Measurements from ENCODE around the gene MASP2.
"Not testable (repeated sequence)": the region's sequence is repeated elsewhere in the genome, so short reads cannot be mapped to it uniquely, and the experiment has no call there.

The MASP2 gene

DNA sequence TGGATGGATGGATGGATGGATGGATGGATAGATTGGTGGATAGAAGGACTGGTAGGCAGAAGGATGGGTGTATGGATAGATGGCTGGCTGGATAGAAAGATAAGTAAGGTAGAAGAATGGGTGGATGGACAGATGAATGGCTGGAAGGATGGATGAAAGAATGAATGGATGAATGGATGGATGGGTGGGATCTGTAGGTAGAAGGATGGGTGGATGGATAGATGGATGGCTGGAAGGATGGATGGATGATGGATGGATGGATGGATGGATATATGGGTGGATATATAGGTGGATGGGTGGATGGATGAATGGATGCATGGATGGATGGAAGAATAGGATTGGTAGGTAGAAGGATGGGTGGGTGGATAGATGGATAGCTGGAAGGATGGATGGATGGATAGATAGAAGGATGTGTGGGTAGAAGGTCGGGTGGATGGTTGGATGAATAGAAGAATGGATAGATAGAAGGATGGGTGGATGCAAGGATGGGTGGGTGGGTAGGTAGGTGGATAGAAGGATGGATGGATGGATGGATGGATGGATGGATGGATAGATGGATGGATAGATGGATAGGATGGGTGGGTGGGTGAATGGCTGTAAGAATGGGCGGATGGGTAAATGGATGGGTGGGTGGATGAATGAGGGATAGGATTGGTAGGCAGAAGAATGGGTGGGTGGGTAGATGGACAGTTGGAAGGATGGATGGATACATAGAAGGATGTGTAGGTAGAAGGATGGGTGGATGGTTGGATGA, 7.5 kb downstream of the MASP2 start:
- H3K36me3 ChIP-seq (ENCODE audit: control insufficient read depth, insufficient read depth, low read length) = no peaks in the 10 kb centered on the region
- no peak overlapping the region for H3K27ac ChIP-seq (ENCODE audit: insufficient read depth, low read length, poor library complexity, severe bottlenecking)
- no peaks in the 10 kb centered on the region for H3K9me3 ChIP-seq (ENCODE audit: control insufficient read depth, low read length)
- H3K27me3 ChIP-seq (replicated peaks; ENCODE audit: control insufficient read depth, insufficient read depth, low read length, poor library complexity, severe bottlenecking) = no peaks in the 10 kb centered on the region
- no peak overlapping the region for H3K4me3 ChIP-seq (ENCODE audit: insufficient read depth, low read depth, low read length, poor library complexity, severe bottlenecking)
- no peaks in the 10 kb centered on the region for H3K4me1 ChIP-seq (ENCODE audit: control insufficient read depth, insufficient read depth, low read length, poor library complexity, severe bottlenecking)
- no peak for DNase-seq

DNA sequence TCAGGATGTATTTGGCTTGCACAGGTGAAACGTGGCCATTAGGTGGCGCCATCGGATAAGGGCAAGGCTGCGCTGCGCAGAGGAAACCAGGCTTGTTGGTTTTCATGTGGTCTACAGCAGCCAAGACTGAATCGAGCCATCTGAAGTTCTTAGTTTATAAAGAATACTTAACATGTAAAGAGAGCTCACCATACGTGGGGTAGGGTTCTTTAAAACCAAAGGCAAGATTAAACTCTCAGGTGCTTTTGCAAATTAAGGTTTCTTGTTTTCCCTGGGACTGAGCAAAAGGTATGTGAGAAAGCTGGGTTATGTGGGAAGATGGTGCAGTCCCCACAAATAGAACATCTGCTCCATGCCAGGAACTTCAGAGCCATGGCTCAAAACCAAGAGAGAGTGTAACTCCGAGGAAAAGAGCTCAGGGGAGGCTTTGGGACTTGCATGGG, 9.3 kb downstream of the MASP2 start:
- H3K27ac ChIP-seq (ENCODE audit: insufficient read depth, low read length, poor library complexity, severe bottlenecking) = no peak overlapping the region
- peak; percentile 65 to 81 (median 73) for DNase-seq
- H3K27me3 ChIP-seq (replicated peaks; ENCODE audit: control insufficient read depth, insufficient read depth, low read length, poor library complexity, severe bottlenecking) = no peaks in the 10 kb centered on the region
- H3K4me1 ChIP-seq (ENCODE audit: control insufficient read depth, insufficient read depth, low read length, poor library complexity, severe bottlenecking) = no peaks in the 10 kb centered on the region
- no peaks in the 10 kb centered on the region for H3K36me3 ChIP-seq (ENCODE audit: control insufficient read depth, insufficient read depth, low read length)
- no peak overlapping the region for H3K4me3 ChIP-seq (ENCODE audit: insufficient read depth, low read depth, low read length, poor library complexity, severe bottlenecking)
- H3K9me3 ChIP-seq (ENCODE audit: control insufficient read depth, low read length) = no peaks in the 10 kb centered on the region

DNA sequence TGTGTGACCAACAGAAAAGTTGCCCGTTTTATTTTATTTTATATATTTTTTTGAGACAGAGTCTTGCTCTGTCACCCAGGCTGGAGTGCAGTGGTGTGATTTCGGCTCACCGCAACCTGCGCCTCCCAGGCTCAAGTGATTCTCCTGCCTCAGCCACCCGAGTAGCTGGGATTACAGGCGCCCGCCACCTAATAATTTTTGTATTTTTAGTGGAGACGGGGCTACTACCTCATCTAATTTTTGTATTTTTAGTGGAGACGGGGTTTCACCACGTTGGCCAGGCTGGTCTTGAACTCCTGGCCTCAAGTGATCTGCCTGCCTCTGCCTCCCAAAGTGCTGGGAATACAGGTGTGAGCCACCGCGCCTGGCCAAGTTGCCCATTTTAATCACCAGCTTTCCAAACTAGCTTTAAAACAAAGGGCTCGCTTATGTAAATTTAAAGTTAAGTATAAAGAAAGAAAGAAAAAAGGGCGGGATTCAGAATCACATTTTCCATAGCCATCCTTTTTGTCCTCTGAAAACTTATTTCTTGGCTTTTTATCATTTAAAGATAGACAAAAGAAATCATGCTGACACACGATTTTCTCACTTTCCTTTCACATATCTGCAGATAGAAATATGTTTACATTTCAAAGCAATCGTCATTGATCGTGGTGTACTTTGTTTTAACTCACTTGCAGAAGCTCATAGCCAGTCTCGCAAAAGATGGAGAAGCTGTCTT, 9.9 kb downstream of the MASP2 start:
- not testable (repeated sequence) for H3K36me3 ChIP-seq (ENCODE audit: control insufficient read depth, insufficient read depth, low read length); H3K4me1 ChIP-seq (ENCODE audit: control insufficient read depth, insufficient read depth, low read length, poor library complexity, severe bottlenecking); H3K9me3 ChIP-seq (ENCODE audit: control insufficient read depth, low read length); DNase-seq; H3K4me3 ChIP-seq (ENCODE audit: insufficient read depth, low read depth, low read length, poor library complexity, severe bottlenecking); H3K27ac ChIP-seq (ENCODE audit: insufficient read depth, low read length, poor library complexity, severe bottlenecking); H3K27me3 ChIP-seq (replicated peaks; ENCODE audit: control insufficient read depth, insufficient read depth, low read length, poor library complexity, severe bottlenecking)

DNA sequence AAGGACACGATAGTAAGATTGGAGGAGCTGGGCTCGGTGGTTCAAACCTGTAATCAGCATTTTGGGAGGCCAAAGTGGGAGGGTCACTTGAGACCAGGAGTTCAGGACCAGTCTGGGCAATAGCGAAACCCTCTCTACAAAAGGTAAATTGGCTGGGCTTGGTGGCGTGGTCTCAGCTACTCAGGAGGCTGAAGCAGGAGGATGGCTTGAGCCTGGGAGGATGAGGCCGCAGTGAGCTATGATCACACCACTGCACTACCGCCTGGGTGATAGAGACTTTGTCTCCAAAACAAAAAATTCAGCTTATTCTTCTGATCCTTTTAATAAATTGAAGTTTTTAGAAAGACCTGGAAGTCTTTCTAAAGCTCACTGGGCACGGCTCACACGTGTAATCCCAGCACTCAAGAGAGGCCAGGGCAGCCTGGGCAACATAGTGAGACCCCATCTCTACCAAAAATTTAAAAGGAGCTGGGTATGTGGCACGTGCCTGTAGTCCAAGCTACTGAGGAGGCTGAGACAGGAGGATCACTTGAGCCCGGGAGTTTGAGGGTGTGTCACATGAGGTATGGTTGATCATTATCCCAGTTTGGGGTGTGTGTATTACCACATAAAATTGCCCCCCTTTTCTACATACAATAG, 15.3 kb downstream of the MASP2 start:
- H3K9me3 ChIP-seq (ENCODE audit: control insufficient read depth, low read length) = no peaks in the 10 kb centered on the region
- peaks cover 3% of the 10 kb centered on the region for H3K36me3 ChIP-seq (ENCODE audit: control insufficient read depth, insufficient read depth, low read length)
- no peaks in the 10 kb centered on the region for H3K27me3 ChIP-seq (replicated peaks; ENCODE audit: control insufficient read depth, insufficient read depth, low read length, poor library complexity, severe bottlenecking)
- H3K4me1 ChIP-seq (ENCODE audit: control insufficient read depth, insufficient read depth, low read length, poor library complexity, severe bottlenecking) = no peaks in the 10 kb centered on the region
- H3K4me3 ChIP-seq (ENCODE audit: insufficient read depth, low read depth, low read length, poor library complexity, severe bottlenecking) = no peak overlapping the region
- DNase-seq = no peak
- H3K27ac ChIP-seq (ENCODE audit: insufficient read depth, low read length, poor library complexity, severe bottlenecking) = no peak overlapping the region

- H3K4me3 ChIP-seq (ENCODE audit: insufficient read depth, low read depth, low read length, poor library complexity, severe bottlenecking) = no peak overlapping the region
- H3K9me3 ChIP-seq (ENCODE audit: control insufficient read depth, low read length) = no peaks in the 10 kb centered on the region
- no peak overlapping the region for H3K27ac ChIP-seq (ENCODE audit: insufficient read depth, low read length, poor library complexity, severe bottlenecking)
- H3K4me1 ChIP-seq (ENCODE audit: control insufficient read depth, insufficient read depth, low read length, poor library complexity, severe bottlenecking) = no peaks in the 10 kb centered on the region
- no peak for DNase-seq
- H3K36me3 ChIP-seq (ENCODE audit: control insufficient read depth, insufficient read depth, low read length) = peaks cover 7% of the 10 kb centered on the region
- no peaks in the 10 kb centered on the region for H3K27me3 ChIP-seq (replicated peaks; ENCODE audit: control insufficient read depth, insufficient read depth, low read length, poor library complexity, severe bottlenecking)
These were observed 16.2 kb downstream of the MASP2 start for GRCh38 chr1:11030865-11031264.

DNA sequence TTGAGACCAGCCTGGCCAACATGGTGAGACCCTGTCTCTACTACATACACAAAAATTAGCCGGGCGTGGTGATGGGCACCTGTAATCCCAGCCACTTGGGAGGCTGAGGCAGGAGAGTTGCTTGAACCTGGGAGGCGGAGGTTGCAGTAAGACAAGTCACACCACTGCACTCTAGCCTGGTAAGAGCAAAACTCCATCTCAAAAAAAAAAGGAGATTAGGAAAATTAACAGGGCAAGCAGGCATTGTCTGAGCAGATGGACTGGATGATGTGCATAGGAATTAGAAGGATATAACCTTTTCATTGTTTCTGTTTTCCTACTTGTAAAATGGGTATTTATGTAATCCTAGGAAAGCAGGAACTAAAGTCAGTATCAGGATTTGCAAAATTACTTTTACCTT, 19.0 kb downstream of the MASP2 start:
- no peak overlapping the region for H3K27ac ChIP-seq (ENCODE audit: insufficient read depth, low read length, poor library complexity, severe bottlenecking)
- no peaks in the 10 kb centered on the region for H3K27me3 ChIP-seq (replicated peaks; ENCODE audit: control insufficient read depth, insufficient read depth, low read length, poor library complexity, severe bottlenecking)
- H3K4me1 ChIP-seq (ENCODE audit: control insufficient read depth, insufficient read depth, low read length, poor library complexity, severe bottlenecking) = no peaks in the 10 kb centered on the region
- H3K9me3 ChIP-seq (ENCODE audit: control insufficient read depth, low read length) = no peaks in the 10 kb centered on the region
- peaks cover 27% of the 10 kb centered on the region for H3K36me3 ChIP-seq (ENCODE audit: control insufficient read depth, insufficient read depth, low read length)
- DNase-seq = no peak
- H3K4me3 ChIP-seq (ENCODE audit: insufficient read depth, low read depth, low read length, poor library complexity, severe bottlenecking) = no peak overlapping the region

- Histone ChIP-seq H3K4me3 (ENCODE audit: insufficient read depth, low read depth, low read length, poor library complexity, severe bottlenecking) (no peak overlapping the region), H3K9me3 (ENCODE audit: control insufficient read depth, low read length) (no peaks in the 10 kb centered on the region), H3K36me3 (ENCODE audit: control insufficient read depth, insufficient read depth, low read length) (peaks cover 30% of the 10 kb centered on the region), H3K27me3 (replicated peaks; ENCODE audit: control insufficient read depth, insufficient read depth, low read length, poor library complexity, severe bottlenecking) (no peaks in the 10 kb centered on the region), H3K4me1 (ENCODE audit: control insufficient read depth, insufficient read depth, low read length, poor library complexity, severe bottlenecking) (no peaks in the 10 kb centered on the region), H3K27ac (ENCODE audit: insufficient read depth, low read length, poor library complexity, severe bottlenecking) (no peak overlapping the region)
- no peak for DNase-seq
These were observed 19.7 kb downstream of the MASP2 start for GRCh38 chr1:11027316-11027715.

DNA sequence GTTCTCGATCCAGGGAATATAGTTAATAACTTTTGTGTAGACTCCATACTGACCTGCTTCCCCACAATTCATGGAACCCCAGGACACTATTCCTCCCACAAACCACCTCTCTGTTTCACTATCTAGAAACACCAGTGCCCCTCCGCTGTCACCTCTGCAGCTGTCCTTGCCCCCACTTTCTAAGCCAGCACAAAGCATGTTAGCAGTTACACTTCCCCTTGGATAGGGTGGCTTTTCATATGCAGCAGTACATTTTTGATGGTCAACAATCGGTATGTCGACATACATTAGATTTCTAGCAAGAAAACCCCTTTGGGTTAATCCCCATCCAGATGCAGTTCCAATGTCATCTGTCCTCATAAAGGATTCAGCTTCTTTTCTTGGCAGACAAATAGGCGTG, 20.1 kb downstream of the MASP2 start:
- Histone ChIP-seq H3K27ac (ENCODE audit: insufficient read depth, low read length, poor library complexity, severe bottlenecking) (no peak overlapping the region), H3K9me3 (ENCODE audit: control insufficient read depth, low read length) (no peaks in the 10 kb centered on the region), H3K4me1 (ENCODE audit: control insufficient read depth, insufficient read depth, low read length, poor library complexity, severe bottlenecking) (no peaks in the 10 kb centered on the region), H3K27me3 (replicated peaks; ENCODE audit: control insufficient read depth, insufficient read depth, low read length, poor library complexity, severe bottlenecking) (no peaks in the 10 kb centered on the region), H3K4me3 (ENCODE audit: insufficient read depth, low read depth, low read length, poor library complexity, severe bottlenecking) (no peak overlapping the region), H3K36me3 (ENCODE audit: control insufficient read depth, insufficient read depth, low read length) (peaks cover 35% of the 10 kb centered on the region)
- DNase-seq = no peak

GRCh38 chr1:11026052-11026451, 21.0 kb downstream of the MASP2 start:
- Histone ChIP-seq H3K9me3 (ENCODE audit: control insufficient read depth, low read length) (no peaks in the 10 kb centered on the region), H3K4me3 (ENCODE audit: insufficient read depth, low read depth, low read length, poor library complexity, severe bottlenecking) (no peak overlapping the region), H3K4me1 (ENCODE audit: control insufficient read depth, insufficient read depth, low read length, poor library complexity, severe bottlenecking) (no peaks in the 10 kb centered on the region), H3K27ac (ENCODE audit: insufficient read depth, low read length, poor library complexity, severe bottlenecking) (no peak overlapping the region), H3K27me3 (replicated peaks; ENCODE audit: control insufficient read depth, insufficient read depth, low read length, poor library complexity, severe bottlenecking) (no peaks in the 10 kb centered on the region), H3K36me3 (ENCODE audit: control insufficient read depth, insufficient read depth, low read length) (peaks cover 43% of the 10 kb centered on the region)
- no peak for DNase-seq

DNA sequence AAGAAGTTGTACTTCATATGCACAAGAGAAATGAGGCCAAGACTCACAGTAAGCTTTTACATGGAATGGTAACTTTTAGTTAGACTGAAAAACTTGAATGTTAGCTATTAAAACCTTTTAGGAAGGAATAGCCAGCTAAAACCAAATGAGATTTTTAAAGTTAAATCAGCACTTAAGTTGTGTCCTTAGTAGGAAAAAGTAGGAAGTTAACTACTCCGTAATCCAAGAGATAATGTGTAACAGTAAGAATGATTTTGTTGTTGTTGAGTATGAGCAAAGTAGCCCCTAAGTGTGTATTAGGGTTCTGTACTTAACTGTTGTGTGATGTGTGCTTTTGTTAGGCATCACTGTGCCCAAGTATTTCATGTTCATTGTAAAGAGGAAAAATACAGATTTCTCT, 21.4 kb downstream of the MASP2 start:
- H3K4me3 ChIP-seq (ENCODE audit: insufficient read depth, low read depth, low read length, poor library complexity, severe bottlenecking) = no peak overlapping the region
- DNase-seq = no peak
- H3K36me3 ChIP-seq (ENCODE audit: control insufficient read depth, insufficient read depth, low read length) = peaks cover 47% of the 10 kb centered on the region

More for the DNA sequence above, 21.4 kb downstream of the MASP2 start:
- no peaks in the 10 kb centered on the region for H3K4me1 ChIP-seq (ENCODE audit: control insufficient read depth, insufficient read depth, low read length, poor library complexity, severe bottlenecking)
- no peaks in the 10 kb centered on the region for H3K27me3 ChIP-seq (replicated peaks; ENCODE audit: control insufficient read depth, insufficient read depth, low read length, poor library complexity, severe bottlenecking)
- H3K27ac ChIP-seq (ENCODE audit: insufficient read depth, low read length, poor library complexity, severe bottlenecking) = no peak overlapping the region
- no peaks in the 10 kb centered on the region for H3K9me3 ChIP-seq (ENCODE audit: control insufficient read depth, low read length)
